K562 (cell line): Measurements from ENCODE around the gene DLGAP1. TPM values are rescaled to one million over a fixed set of nuclear protein-coding genes. Genes with fewer than 3 reads are reported as not detected.

Source experiments
- BACH1 ChIP-seq: fragments of 200-800 bp; sonication (Bioruptor generic); IDR thresholded peaks from 2 replicates; pipeline ENCODE4 v1.6.1; 2016; ENCODE audit warnings: missing genetic modification characterization, missing compliant biosample characterization
- C11orf30 ChIP-seq: fragments of 450-650 bp; IDR thresholded peaks from 2 replicates; pipeline ENCODE4 v1.6.1; 2016; ENCODE audit warnings: low read depth, mild to moderate bottlenecking
- CAMTA2 ChIP-seq: fragments of 250-450 bp; sonication (Bioruptor Pico); conservative IDR thresholded peaks from 2 replicates; pipeline ENCODE4 v1.5.1; 2022
- DDX20 ChIP-seq: fragments of 450-650 bp; IDR thresholded peaks from 2 replicates; pipeline ENCODE4 v1.6.1; 2016; ENCODE audit warnings: missing genetic modification characterization, low read depth, mild to moderate bottlenecking, missing compliant biosample characterization, moderate library complexity
- ELF1 ChIP-seq: fragments of 200-800 bp; sonication (Bioruptor generic); IDR thresholded peaks from 2 replicates; pipeline ENCODE4 v1.6.1; 2016; ENCODE audit warnings: missing genetic modification characterization, missing compliant biosample characterization
- HNRNPK ChIP-seq: fragments of 200-400 bp; formaldehyde crosslinking; IDR thresholded peaks from one replicate; pipeline ENCODE4 v1.6.1; 2018; ENCODE audit warnings: mild to moderate bottlenecking, low read depth, low read length; ENCODE audit not compliant: poor library complexity, severe bottlenecking
- MEF2A ChIP-seq: IDR thresholded peaks from 2 replicates; pipeline ENCODE4 v1.6.1; 2011; ENCODE audit warnings: low read depth, mild to moderate bottlenecking, low read length, moderate library complexity; ENCODE audit not compliant: control insufficient read depth
- PRMT5 ChIP-seq: sonication (generic); formaldehyde crosslinking; IDR thresholded peaks from 2 replicates; pipeline ENCODE4 v1.5.0; 2020; ENCODE audit warnings: missing genetic modification reagents
- SFPQ ChIP-seq: fragments of 200-400 bp; formaldehyde crosslinking; IDR thresholded peaks from 2 replicates; pipeline ENCODE4 v1.6.1; 2017; ENCODE audit warnings: mild to moderate bottlenecking, low read depth, low read length, moderate library complexity
- SMARCE1 ChIP-seq: fragments of 450-650 bp; IDR thresholded peaks from 2 replicates; pipeline ENCODE4 v1.7.1; 2016; ENCODE audit warnings: mild to moderate bottlenecking
- SRSF3 ChIP-seq: fragments of 200-400 bp; formaldehyde crosslinking; IDR thresholded peaks from 2 replicates; pipeline ENCODE4 v1.6.1; 2016; ENCODE audit warnings: mild to moderate bottlenecking, low read length, moderate library complexity; ENCODE audit not compliant: insufficient read depth
- TBL1XR1 ChIP-seq, 2 experiments: IDR thresholded peaks; 2 replicates each; pipeline ENCODE4 v1.6.1; 2012; ENCODE audit warnings: improper control_type of control experiment in 2 of 2, low read length in 2 of 2, mild to moderate bottlenecking in 1 of 2
- ZEB2 ChIP-seq: fragments of 450-650 bp; IDR thresholded peaks from 2 replicates; pipeline ENCODE4 v1.6.1; 2016
- ZFP91 ChIP-seq: sonication (generic); formaldehyde crosslinking; IDR thresholded peaks from 2 replicates; pipeline ENCODE4 v1.8.0; 2022; ENCODE audit warnings: mild to moderate bottlenecking, missing genetic modification reagents
- ZMIZ1 ChIP-seq, 2 experiments: fragments of 150-350 bp in 1 of 2; IDR thresholded peaks; 2 replicates each; pipeline ENCODE4 v1.6.1; 2012 to 2016; ENCODE audit warnings: low read depth in 2 of 2, low read length in 2 of 2, mild to moderate bottlenecking in 1 of 2, moderate library complexity in 1 of 2
- ZNF561 ChIP-seq: fragments of 450-650 bp; formaldehyde crosslinking; conservative IDR thresholded peaks from 2 replicates; pipeline ENCODE4 v1.4.0; 2020; ENCODE audit warnings: mild to moderate bottlenecking, moderate library complexity
- ZNF76 ChIP-seq: fragments of 250-450 bp; sonication (Bioruptor Pico); IDR thresholded peaks from 2 replicates; pipeline ENCODE4 v1.4.0; 2020; ENCODE audit warnings: mild to moderate bottlenecking, moderate library complexity, borderline replicate concordance
- polyA plus RNA-seq, 8 experiments: library from polyadenylated mRNA; depleted of rRNA in 4 of 8; stranded (reverse) in 5 of 8; unstranded in 3 of 8; fragments of >200 nt; fragmentation: Nextera tagmentation in 2 of 8; fragmentation: Illumina TruSeq in 1 of 8; extraction: Ambion mirVana in 2 of 8; extraction: Trizol in 1 of 8; gene quantifications; 2 replicates each; pipeline versions ENCODE4 v1.2.1 to v1.2.3, GENCODE V29; 2011 to 2014; ENCODE audit warnings: inconsistent platforms in 1 of 8, missing spikeins in 1 of 8
- total RNA-seq, 7 experiments: library from RNA; depleted of rRNA in 6 of 7; stranded (reverse); fragments of >200 nt in 6 of 7; fragmentation: Illumina TruSeq in 2 of 7; extraction: Trizol in 2 of 7; gene quantifications; 2 replicates each; pipeline versions ENCODE4 v1.2.1 to v1.2.3, GENCODE V29; 2011 to 2021; ENCODE audit warnings: low replicate concordance in 1 of 7
- TF ChIP-seq, protein P1 (sequence below): fragments of 450-650 bp; formaldehyde crosslinking; IDR thresholded peaks from 2 replicates; pipeline ENCODE4 v1.4.0; 2020; ENCODE audit warnings: mild to moderate bottlenecking, moderate library complexity

Gene DLGAP1
- total and polyA plus RNA-seq, 9 of the 15 experiments (the other 6 are each of a cell fraction or from before 2014, with no cell fraction given) = 0.04 to 0.22 (median 0.08) TPM

DNA sequence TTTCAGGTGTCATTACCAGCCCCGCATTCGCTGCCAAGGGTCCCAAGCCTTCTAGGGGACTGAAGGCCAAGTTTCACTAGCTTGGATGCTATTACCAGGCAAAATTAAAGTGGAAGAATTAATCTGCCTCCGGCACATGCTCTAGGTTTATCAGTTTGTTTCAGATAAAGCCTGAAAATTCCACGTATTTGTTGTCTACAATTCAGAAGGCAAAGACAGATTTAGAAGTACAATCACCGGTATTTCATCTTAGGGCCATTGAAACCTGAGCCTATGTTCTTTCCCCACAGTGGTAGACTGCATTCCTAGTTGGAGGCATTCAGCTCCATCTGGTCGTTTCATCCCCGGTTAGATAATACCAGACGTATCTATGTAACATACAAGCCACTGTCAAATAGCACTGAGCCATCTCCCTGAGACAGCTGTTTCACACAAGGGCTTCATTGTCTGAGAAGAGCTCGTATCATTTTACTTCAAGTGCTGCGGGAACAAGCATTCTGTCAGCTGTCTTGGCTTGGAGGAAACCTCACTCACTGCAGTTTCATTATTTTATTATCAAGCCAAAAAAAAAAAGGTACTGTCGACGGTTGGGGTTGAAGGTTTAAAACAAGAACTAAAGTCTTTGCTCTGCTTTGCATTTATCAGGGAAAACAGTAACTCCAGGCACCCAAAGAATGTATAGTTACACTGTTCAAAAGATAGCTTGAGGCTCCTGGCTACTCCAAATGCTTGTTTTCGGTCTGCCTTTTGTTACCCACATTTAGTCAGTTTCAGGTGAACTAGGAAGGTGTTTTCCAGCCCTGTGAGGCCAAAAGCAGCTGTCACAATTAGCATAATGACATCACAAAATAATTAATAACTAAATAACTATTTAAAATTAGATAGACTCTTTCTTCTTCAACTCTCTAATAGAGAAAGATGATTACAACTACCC lies 928.4 kb downstream of the DLGAP1 start (continued):
- TF ChIP-seq ZMIZ1 (IDR thresholded peaks at IDR 0.05; ENCODE audit: low read depth in 2 of 2, low read length in 2 of 2) (0 out of 4 replicates have a peak, but pooled peaks of 1 of the 2 experiments have one; percentile 63), C11orf30 (no peak; the same call in 1 of the 2 replicates), HNRNPK (no peak), ELF1 (tag) (no peak), PRMT5 (CRISPR knock-in tag) (no peak), SRSF3 (no peak), SMARCE1 (peak; percentile 59; the same call in 1 of the 2 replicates), ZEB2 (peak; percentile 76; the same call in 1 of the 2 replicates), SFPQ (no peak), ZNF76 (CRISPR knock-in tag) (no peak), CAMTA2 (CRISPR knock-in tag) (no peak), ZNF561 (CRISPR knock-in tag) (no peak), DDX20 (tag) (no peak), ZFP91 (CRISPR knock-in tag) (no peak), MEF2A (no peak), BACH1 (tag) (no peak), TBL1XR1 (IDR thresholded peaks at IDR 0.05; ENCODE audit: low read length in 2 of 2) (peak in 1 of 2 experiments; percentile 57; a peak in 2 of 4 replicates)
- TF ChIP-seq, protein P1, sequence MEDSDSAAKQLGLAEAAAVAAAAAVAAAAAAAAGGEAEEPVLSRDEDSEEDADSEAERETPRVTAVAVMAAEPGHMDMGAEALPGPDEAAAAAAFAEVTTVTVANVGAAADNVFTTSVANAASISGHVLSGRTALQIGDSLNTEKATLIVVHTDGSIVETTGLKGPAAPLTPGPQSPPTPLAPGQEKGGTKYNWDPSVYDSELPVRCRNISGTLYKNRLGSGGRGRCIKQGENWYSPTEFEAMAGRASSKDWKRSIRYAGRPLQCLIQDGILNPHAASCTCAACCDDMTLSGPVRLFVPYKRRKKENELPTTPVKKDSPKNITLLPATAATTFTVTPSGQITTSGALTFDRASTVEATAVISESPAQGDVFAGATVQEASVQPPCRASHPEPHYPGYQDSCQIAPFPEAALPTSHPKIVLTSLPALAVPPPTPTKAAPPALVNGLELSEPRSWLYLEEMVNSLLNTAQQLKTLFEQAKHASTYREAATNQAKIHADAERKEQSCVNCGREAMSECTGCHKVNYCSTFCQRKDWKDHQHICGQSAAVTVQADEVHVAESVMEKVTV (CRISPR knock-in tag) = no peak
